Esophagus muscularis mucosa (tissue), 4 donors: ENCODE measurements around the gene SCART1. TPM values are rescaled to one million over a fixed set of nuclear protein-coding genes. Genes with fewer than 3 reads are reported as not detected.
"Not testable (repeated sequence)": the region's sequence is repeated elsewhere in the genome, so short reads cannot be mapped to it uniquely, and the experiment has no call there.

Experiments used
- DNase-seq: peaks from one replicate; pipeline ENCODE4 v3.0.0-alpha.2; 2017; ENCODE audit errors: extremely low spot score
- H3K27ac ChIP-seq, 4 donors: fragments of 200-600 bp; sonication (generic); replicated peaks in 1 of 4; 1 replicate in 3 of 4; 2 replicates in 1 of 4; pipeline ENCODE4 v1.5.1; 2016 to 2019; ENCODE audit warnings: mild to moderate bottlenecking in 1 of 4
- H3K27me3 ChIP-seq, 4 donors: fragments of 200-600 bp; sonication (generic); one replicate each; pipeline versions ENCODE4 v1.5.1 to v1.6.0; 2016 to 2019
- H3K36me3 ChIP-seq, 4 donors: fragments of 200-600 bp; sonication (generic); one replicate each; pipeline ENCODE4 v1.5.1; 2016 to 2019
- H3K4me1 ChIP-seq, 4 donors: fragments of 200-600 bp; sonication (generic); one replicate each; pipeline ENCODE4 v1.5.1; 2016 to 2019
- H3K4me3 ChIP-seq, 4 donors: fragments of 200-600 bp; sonication (generic); 1 replicate in 2 of 4; 2 replicates in 2 of 4; pipeline ENCODE4 v1.5.1; 2016 to 2019; ENCODE audit warnings: mild to moderate bottlenecking in 4 of 4, moderate library complexity in 1 of 4
- H3K9me3 ChIP-seq, 4 donors: fragments of 200-600 bp; sonication (generic); 1 replicate in 3 of 4; 2 replicates in 1 of 4; pipeline ENCODE4 v1.5.1; 2016 to 2019
- EP300 ChIP-seq: sonication (generic); formaldehyde crosslinking; IDR thresholded peaks from one replicate; pipeline ENCODE4 v1.6.1; 2017; ENCODE audit warnings: antibody characterized with exemption
- POLR2A ChIP-seq: fragments of 450-650 bp; IDR thresholded peaks from one replicate; pipeline ENCODE4 v1.6.1; 2017; ENCODE audit warnings: antibody characterized with exemption, moderate library complexity, mild to moderate bottlenecking, low read depth
- POLR2AphosphoS5 ChIP-seq, 2 donors: sonication (generic); formaldehyde crosslinking; IDR thresholded peaks; one replicate each; pipeline ENCODE4 v1.6.1; 2017; ENCODE audit warnings: antibody characterized with exemption in 2 of 2
- WGBS: methylation state at CpG from one replicate; pipeline ENCODE4 v1.1.5; 2018; 5-methylcytosine and 5-hydroxymethylcytosine counted together
- intact Hi-C: fragments of 100-400 bp; cut with DNase I; formaldehyde crosslinking; loops from one replicate; pipeline ENCODE4 v1.15.1; 2023
- total RNA-seq, 4 donors: library from RNA; depleted of rRNA; stranded (reverse); fragments of >200 nt; gene quantifications; one replicate each; pipeline versions ENCODE4 v1.1.0 to v1.2.1, GENCODE V29; 2016
- TF ChIP-seq, protein P1 (sequence below), 3 experiments: fragments of 200-600 bp in 2 of 3; fragments of 450-650 bp in 1 of 3; sonication (generic) in 2 of 3; IDR thresholded peaks; one replicate each; pipeline ENCODE4 v1.5.1; 2017 to 2019; ENCODE audit warnings: antibody characterized with exemption in 3 of 3, mild to moderate bottlenecking in 2 of 3, moderate library complexity in 1 of 3

Gene SCART1
- total RNA-seq, 4 donors from 2014 or later, result 0.65 to 1.7 (median 1.4) TPM

DNA sequence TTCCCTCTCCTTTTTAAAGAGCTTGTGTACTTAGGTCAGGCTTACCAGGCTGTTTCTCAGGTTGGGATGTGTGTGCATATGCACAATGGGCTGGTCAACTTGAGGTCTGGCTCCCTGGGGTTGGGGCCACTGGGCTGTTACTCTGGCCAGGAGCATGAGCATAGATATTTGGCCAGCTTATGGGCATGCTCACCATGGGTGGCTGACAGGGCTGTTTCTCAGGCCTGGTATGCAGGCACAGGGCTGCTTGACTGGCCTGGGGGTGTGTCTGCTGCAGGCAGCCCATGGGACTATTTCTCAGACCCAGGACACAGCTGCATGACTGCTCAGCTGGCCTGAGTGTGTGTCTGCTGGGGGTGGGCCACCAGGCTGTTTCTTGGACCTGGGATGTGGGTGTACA is 34.6 kb downstream of the SCART1 start:
- Histone ChIP-seq H3K27ac (no peak overlapping the region), H3K27me3 (no peaks in the 10 kb centered on the region), H3K4me1 (no peaks in the 10 kb centered on the region), H3K4me3 (no peak overlapping the region), H3K9me3 (peaks cover 0 to 36% (median 33%) of the 10 kb centered on the region in 4 donors), H3K36me3 (peaks cover 0 to 5% (median 0%) of the 10 kb centered on the region in 4 donors)
- intact Hi-C loops, result no loop called here
- no peak for TF ChIP-seq EP300
- TF ChIP-seq POLR2AphosphoS5 (IDR thresholded peaks at IDR 0.05), result no peak
- TF ChIP-seq POLR2A, result no peak
- TF ChIP-seq, protein P1, sequence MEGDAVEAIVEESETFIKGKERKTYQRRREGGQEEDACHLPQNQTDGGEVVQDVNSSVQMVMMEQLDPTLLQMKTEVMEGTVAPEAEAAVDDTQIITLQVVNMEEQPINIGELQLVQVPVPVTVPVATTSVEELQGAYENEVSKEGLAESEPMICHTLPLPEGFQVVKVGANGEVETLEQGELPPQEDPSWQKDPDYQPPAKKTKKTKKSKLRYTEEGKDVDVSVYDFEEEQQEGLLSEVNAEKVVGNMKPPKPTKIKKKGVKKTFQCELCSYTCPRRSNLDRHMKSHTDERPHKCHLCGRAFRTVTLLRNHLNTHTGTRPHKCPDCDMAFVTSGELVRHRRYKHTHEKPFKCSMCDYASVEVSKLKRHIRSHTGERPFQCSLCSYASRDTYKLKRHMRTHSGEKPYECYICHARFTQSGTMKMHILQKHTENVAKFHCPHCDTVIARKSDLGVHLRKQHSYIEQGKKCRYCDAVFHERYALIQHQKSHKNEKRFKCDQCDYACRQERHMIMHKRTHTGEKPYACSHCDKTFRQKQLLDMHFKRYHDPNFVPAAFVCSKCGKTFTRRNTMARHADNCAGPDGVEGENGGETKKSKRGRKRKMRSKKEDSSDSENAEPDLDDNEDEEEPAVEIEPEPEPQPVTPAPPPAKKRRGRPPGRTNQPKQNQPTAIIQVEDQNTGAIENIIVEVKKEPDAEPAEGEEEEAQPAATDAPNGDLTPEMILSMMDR (IDR thresholded peaks at IDR 0.05), result no peak
- DNase-seq, result no peak

DNA sequence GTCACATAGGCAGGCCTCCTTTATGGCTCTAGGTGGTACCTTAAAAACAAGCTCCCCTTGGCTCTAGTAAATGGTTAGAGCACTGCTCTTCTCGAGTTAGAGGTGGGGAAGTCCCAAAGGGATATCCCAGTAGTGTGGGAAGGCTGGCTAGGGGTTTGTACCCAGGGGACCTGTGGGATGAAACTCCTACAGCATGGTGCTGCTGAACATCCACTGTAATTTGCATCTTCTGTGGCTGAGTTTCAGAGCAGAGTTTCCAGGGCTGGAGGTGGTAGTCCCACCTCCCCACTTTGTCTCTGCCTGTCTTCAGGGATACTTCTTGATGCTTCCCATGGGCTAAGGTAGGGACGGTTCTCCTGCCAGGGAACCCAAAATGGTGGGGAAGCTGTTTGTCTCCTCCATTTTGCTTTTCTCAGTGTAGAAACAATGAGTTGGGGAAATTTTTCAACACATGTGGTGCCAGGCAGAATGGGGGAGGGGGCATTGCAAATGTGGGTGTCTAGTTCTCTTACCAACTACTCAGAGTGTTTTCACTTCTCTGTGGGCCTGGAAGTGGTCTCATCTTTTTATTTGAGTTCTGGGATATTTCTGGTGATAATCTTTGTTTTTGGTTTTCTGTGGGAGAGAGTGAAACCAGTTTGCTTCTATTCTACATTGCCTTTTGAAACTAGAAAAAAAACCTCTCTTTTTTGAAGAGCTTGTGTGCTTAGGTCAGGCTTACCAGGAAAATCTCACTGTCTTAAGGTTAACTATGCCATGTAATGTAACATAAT is 36.3 kb downstream of the SCART1 start:
- no peak overlapping the region for H3K27ac ChIP-seq
- no peaks in the 10 kb centered on the region for H3K4me1 ChIP-seq
- TF ChIP-seq, protein P1 (IDR thresholded peaks at IDR 0.05), result no peak
- no peak for TF ChIP-seq EP300
- no peak for TF ChIP-seq POLR2AphosphoS5 (IDR thresholded peaks at IDR 0.05)
- TF ChIP-seq POLR2A, result no peak
- 56% methylated on average over 2 of the region's 2 CpGs for WGBS
- intact Hi-C loops, result loop anchor here (10.0 kb wide), 1 partner anchor 155 kb away; the partner anchor contains the start of gene CALY
- H3K36me3 ChIP-seq, result peaks cover 0 to 7% (median 0%) of the 10 kb centered on the region in 4 donors
- H3K9me3 ChIP-seq, result peaks cover 0 to 21% (median 20%) of the 10 kb centered on the region in 4 donors
- no peak overlapping the region for H3K4me3 ChIP-seq
- DNase-seq, result no peak
- no peaks in the 10 kb centered on the region for H3K27me3 ChIP-seq

DNA sequence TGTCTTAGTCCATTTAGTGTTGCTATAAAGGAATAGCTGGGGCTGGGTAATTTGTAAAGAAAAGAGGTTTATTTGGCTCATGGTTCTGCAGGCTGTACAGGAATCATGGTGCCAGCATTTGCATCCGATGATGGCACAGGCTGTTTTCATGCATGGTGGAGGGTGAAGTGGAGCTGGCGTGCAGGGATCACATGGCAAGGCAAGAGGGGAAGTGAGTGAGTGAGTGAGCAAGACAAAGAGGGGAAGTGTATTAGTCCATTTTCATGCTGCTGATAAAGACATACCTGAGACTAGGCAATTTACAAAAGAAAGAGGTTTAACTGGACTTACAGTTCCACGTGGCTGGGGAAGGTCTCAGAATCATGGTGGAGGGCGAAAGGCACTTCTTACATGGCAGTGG is 39.8 kb downstream of the SCART1 start:
- DNase-seq, H3K27ac ChIP-seq, H3K4me1 ChIP-seq, H3K9me3 ChIP-seq, H3K27me3 ChIP-seq, H3K4me3 ChIP-seq: not testable (repeated sequence)
- 70% methylated on average over 4 of the region's 4 CpGs for WGBS
- intact Hi-C loops, result loop anchor here (10.0 kb wide), 1 partner anchor 159 kb away; the partner anchor contains the start of gene CALY
- H3K36me3 ChIP-seq, result peaks cover 0 to 12% (median 7%) of the 10 kb centered on the region in 4 donors

DNA sequence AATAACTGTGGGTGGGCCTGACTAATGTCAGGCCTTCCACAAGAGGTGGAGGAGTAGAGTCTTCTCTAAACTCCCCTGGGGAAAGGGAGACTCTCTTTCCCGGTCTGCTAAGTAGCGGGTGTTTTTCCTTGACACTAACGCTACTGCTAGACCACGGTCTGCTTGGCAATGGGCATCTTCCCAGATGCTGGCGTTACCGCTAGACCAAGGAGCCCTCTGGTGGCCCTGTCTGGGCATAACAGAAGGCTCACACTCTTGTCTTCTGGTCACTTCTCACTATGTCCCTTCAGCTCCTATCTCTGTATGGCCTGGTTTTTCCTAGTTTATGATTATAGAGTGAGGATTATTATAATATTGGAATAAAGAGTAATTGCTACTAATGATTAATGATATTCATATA is 43.6 kb downstream of the SCART1 start:
- WGBS, result 52% methylated on average over 6 of the region's 6 CpGs
- not testable (repeated sequence) for DNase-seq

DNA sequence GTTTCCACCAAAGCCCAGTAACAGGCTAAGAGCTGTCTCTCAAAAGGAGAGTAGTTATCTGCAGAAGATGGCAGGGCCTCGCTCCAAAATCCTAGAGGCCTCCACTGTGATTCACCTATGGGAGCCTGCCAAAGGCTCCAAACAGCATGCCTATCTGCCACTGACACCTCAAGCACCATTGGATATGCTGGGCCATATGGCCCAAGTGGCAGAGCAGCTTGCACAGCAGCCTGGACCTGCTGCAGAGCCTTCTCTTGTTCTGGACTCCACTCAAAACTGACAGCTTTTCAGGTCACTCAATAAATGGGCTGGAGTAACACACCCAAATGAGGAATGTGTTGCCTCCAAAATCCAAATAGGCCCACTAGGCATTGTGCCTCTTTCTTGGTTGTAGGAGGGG is 45.4 kb downstream of the SCART1 start:
- not testable (repeated sequence) for H3K27ac ChIP-seq, H3K4me1 ChIP-seq, DNase-seq, H3K27me3 ChIP-seq, H3K4me3 ChIP-seq
- 89% methylated on average over 1 of the region's 1 CpG for WGBS
- intact Hi-C loops, result loop anchor here (10.0 kb wide), 1 partner anchor 164 kb away; the partner anchor contains the start of gene CALY
- Histone ChIP-seq H3K36me3 (peaks cover 0 to 41% (median 12%) of the 10 kb centered on the region in 4 donors), H3K9me3 (peaks cover 0 to 20% (median 9%) of the 10 kb centered on the region in 4 donors)

More for the DNA sequence above, 43.6 kb downstream of the SCART1 start:
- H3K27ac ChIP-seq, H3K4me1 ChIP-seq, H3K4me3 ChIP-seq, H3K27me3 ChIP-seq: not testable (repeated sequence)
- peaks cover 0 to 44% (median 12%) of the 10 kb centered on the region in 4 donors for H3K36me3 ChIP-seq
- H3K9me3 ChIP-seq, result peaks cover 0 to 20% (median 9%) of the 10 kb centered on the region in 4 donors
- TF ChIP-seq, protein P1 (IDR thresholded peaks at IDR 0.05), result peak in 2 of 3 experiments; percentile 31 to 40
- intact Hi-C loops, result loop anchor here (10.0 kb wide), 1 partner anchor 163 kb away; the partner anchor contains the start of gene CALY

DNA sequence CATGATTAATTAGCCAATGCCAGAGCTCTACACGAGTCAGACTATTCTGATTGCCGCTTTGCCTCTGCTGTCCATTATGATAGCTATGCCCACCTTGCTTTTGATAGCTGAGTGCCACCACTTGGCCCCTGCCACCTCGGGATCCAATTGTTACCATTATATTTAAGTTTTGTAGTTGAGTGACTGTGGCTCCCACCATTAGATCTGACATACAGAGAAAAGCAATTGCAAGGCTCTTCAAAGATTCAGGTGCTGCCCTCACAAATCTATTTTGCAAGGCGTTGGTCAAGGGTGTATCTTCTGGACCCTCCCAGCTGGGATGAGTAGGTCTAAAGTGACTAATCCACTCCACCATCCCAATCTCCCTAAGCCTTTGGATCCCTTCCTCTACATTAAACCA is 47.2 kb downstream of the SCART1 start:
- peaks cover 0 to 41% (median 12%) of the 10 kb centered on the region in 4 donors for H3K36me3 ChIP-seq
- intact Hi-C loops, result not testable (repeated sequence)

More for the DNA sequence above, 47.2 kb downstream of the SCART1 start:
- H3K9me3 ChIP-seq, result peaks cover 0 to 20% (median 9%) of the 10 kb centered on the region in 4 donors
- H3K4me1 ChIP-seq, DNase-seq, H3K27ac ChIP-seq, H3K4me3 ChIP-seq, H3K27me3 ChIP-seq: not testable (repeated sequence)
- 67% methylated on average over 3 of the region's 4 CpGs for WGBS
